Esophagus muscularis mucosa (tissue), 4 donors: ENCODE data around the gene ACVR1B. TPM values are rescaled to one million over a fixed set of nuclear protein-coding genes. Genes with fewer than 3 reads are reported as not detected.
A peak's percentile ranks its signal among the peaks of the same experiment; 100 is the strongest.

Experiments
- DNase-seq: peaks from one replicate; pipeline ENCODE4 v3.0.0-alpha.2; 2017; ENCODE audit errors: extremely low spot score
- H3K27ac ChIP-seq, 4 donors: fragments of 200-600 bp; sonication (generic); replicated peaks in 1 of 4; 1 replicate in 3 of 4; 2 replicates in 1 of 4; pipeline ENCODE4 v1.5.1; 2016 to 2019; ENCODE audit warnings: mild to moderate bottlenecking in 1 of 4
- H3K27me3 ChIP-seq, 4 donors: fragments of 200-600 bp; sonication (generic); one replicate each; pipeline versions ENCODE4 v1.5.1 to v1.6.0; 2016 to 2019
- H3K36me3 ChIP-seq, 4 donors: fragments of 200-600 bp; sonication (generic); one replicate each; pipeline ENCODE4 v1.5.1; 2016 to 2019
- H3K4me1 ChIP-seq, 4 donors: fragments of 200-600 bp; sonication (generic); one replicate each; pipeline ENCODE4 v1.5.1; 2016 to 2019
- H3K4me3 ChIP-seq, 4 donors: fragments of 200-600 bp; sonication (generic); 1 replicate in 2 of 4; 2 replicates in 2 of 4; pipeline ENCODE4 v1.5.1; 2016 to 2019; ENCODE audit warnings: mild to moderate bottlenecking in 4 of 4, moderate library complexity in 1 of 4
- H3K9me3 ChIP-seq, 4 donors: fragments of 200-600 bp; sonication (generic); 1 replicate in 3 of 4; 2 replicates in 1 of 4; pipeline ENCODE4 v1.5.1; 2016 to 2019
- EP300 ChIP-seq: sonication (generic); formaldehyde crosslinking; IDR thresholded peaks from one replicate; pipeline ENCODE4 v1.6.1; 2017; ENCODE audit warnings: antibody characterized with exemption
- POLR2A ChIP-seq: fragments of 450-650 bp; IDR thresholded peaks from one replicate; pipeline ENCODE4 v1.6.1; 2017; ENCODE audit warnings: antibody characterized with exemption, moderate library complexity, mild to moderate bottlenecking, low read depth
- POLR2AphosphoS5 ChIP-seq, 2 donors: sonication (generic); formaldehyde crosslinking; IDR thresholded peaks; one replicate each; pipeline ENCODE4 v1.6.1; 2017; ENCODE audit warnings: antibody characterized with exemption in 2 of 2
- WGBS: methylation state at CpG from one replicate; pipeline ENCODE4 v1.1.5; 2018; 5-methylcytosine and 5-hydroxymethylcytosine counted together
- intact Hi-C: fragments of 100-400 bp; cut with DNase I; formaldehyde crosslinking; loops from one replicate; pipeline ENCODE4 v1.15.1; 2023
- total RNA-seq, 4 donors: library from RNA; depleted of rRNA; stranded (reverse); fragments of >200 nt; gene quantifications; one replicate each; pipeline versions ENCODE4 v1.1.0 to v1.2.1, GENCODE V29; 2016
- TF ChIP-seq, protein P1 (sequence below), 3 experiments: fragments of 200-600 bp in 2 of 3; fragments of 450-650 bp in 1 of 3; sonication (generic) in 2 of 3; IDR thresholded peaks; one replicate each; pipeline ENCODE4 v1.5.1; 2017 to 2019; ENCODE audit warnings: antibody characterized with exemption in 3 of 3, mild to moderate bottlenecking in 2 of 3, moderate library complexity in 1 of 3

ACVR1B gene
- total RNA-seq, 4 donors from 2014 or later: 9.1 to 22.4 (median 13.9) TPM

DNA sequence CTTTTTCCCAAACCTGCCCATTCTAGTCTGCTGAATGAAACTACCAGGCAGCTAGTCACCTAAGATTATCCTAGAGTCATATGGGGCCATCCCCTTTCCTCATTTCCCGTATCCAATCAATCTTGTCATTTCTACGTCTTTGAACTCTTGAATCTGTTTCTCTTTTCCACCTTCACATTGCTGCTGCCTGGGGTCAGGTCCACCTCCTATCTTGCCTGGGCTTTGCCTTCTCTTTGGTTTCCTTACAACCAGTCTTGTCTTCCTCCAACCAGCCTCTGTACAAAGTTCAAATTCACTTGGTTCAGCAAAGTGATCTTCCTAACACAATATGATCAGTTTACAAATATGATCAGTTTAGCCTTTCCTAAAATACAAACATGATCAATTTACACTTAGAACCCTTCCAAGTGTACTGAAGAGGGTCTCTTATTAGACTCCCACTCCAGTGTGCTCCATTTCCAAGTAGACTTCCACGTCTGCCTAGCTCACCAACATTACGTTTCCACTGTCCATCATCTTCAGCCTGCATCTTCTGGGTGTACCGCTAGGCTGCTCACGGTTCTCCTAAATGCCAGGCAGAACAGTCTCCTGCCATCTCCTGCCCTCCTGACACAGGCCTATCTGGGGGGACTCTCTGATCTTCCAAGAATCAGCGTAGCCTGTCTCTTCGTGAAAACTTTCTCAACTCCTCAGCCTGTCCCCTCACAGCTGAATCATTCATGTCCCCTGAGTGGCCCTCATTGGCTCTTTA, 4.1 kb upstream of the ACVR1B start:
- no peak for DNase-seq
- no peak overlapping the region for H3K27ac ChIP-seq
- no peaks in the 10 kb centered on the region for H3K27me3 ChIP-seq
- peaks cover 0 to 16% (median 14%) of the 10 kb centered on the region in 4 donors for H3K9me3 ChIP-seq
- WGBS: 94% methylated on average over 8 of the region's 8 CpGs
- peaks cover 0 to 10% (median 7%) of the 10 kb centered on the region in 4 donors for H3K4me1 ChIP-seq
- no peak overlapping the region for H3K4me3 ChIP-seq
- no peaks in the 10 kb centered on the region for H3K36me3 ChIP-seq
- intact Hi-C loops: no loop called here
- TF ChIP-seq EP300 (no peak), POLR2AphosphoS5 (IDR thresholded peaks at IDR 0.05) (no peak), POLR2A (no peak)
- TF ChIP-seq, protein P1, sequence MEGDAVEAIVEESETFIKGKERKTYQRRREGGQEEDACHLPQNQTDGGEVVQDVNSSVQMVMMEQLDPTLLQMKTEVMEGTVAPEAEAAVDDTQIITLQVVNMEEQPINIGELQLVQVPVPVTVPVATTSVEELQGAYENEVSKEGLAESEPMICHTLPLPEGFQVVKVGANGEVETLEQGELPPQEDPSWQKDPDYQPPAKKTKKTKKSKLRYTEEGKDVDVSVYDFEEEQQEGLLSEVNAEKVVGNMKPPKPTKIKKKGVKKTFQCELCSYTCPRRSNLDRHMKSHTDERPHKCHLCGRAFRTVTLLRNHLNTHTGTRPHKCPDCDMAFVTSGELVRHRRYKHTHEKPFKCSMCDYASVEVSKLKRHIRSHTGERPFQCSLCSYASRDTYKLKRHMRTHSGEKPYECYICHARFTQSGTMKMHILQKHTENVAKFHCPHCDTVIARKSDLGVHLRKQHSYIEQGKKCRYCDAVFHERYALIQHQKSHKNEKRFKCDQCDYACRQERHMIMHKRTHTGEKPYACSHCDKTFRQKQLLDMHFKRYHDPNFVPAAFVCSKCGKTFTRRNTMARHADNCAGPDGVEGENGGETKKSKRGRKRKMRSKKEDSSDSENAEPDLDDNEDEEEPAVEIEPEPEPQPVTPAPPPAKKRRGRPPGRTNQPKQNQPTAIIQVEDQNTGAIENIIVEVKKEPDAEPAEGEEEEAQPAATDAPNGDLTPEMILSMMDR (IDR thresholded peaks at IDR 0.05): no peak

DNA sequence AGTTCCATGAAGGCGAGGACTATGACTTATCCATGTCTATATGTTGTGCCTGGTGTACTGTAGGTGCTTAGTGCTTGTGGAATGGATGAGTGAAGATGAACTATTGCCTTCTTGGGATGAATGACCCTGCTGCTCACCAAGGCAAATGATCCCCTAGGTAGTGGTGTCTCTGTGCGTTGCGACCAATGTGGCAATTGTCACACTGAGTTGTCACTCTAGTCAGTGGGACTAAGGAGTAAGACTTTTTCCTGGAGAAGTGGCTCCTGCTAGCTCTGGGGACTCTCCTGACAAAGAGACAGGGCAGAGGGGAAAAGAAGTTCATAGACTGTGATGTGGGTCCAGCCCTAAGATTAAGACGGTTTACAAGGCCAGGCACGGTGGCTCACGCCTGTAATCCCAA, 3.4 kb upstream of the ACVR1B start:
- Histone ChIP-seq H3K27ac (no peak overlapping the region), H3K4me3 (no peak overlapping the region), H3K9me3 (peaks cover 0 to 16% (median 14%) of the 10 kb centered on the region in 4 donors), H3K27me3 (no peaks in the 10 kb centered on the region), H3K36me3 (no peaks in the 10 kb centered on the region), H3K4me1 (peaks cover 0 to 16% (median 14%) of the 10 kb centered on the region in 4 donors)
- TF ChIP-seq, protein P1 (IDR thresholded peaks at IDR 0.05): no peak
- TF ChIP-seq POLR2A (no peak), EP300 (no peak), POLR2AphosphoS5 (IDR thresholded peaks at IDR 0.05) (no peak)
- intact Hi-C loops: no loop called here
- no peak for DNase-seq
- 95% methylated on average over 6 of the region's 6 CpGs for WGBS

- no peak for TF ChIP-seq EP300
- TF ChIP-seq POLR2AphosphoS5 (IDR thresholded peaks at IDR 0.05): no peak
- TF ChIP-seq POLR2A: no peak
- TF ChIP-seq, protein P1 (IDR thresholded peaks at IDR 0.05): no peak
- DNase-seq: no peak
- intact Hi-C loops: no loop called here
- Histone ChIP-seq H3K9me3 (peaks cover 0 to 9% (median 7%) of the 10 kb centered on the region in 4 donors), H3K27ac (no peak overlapping the region), H3K4me3 (no peak overlapping the region), H3K36me3 (no peaks in the 10 kb centered on the region), H3K27me3 (no peaks in the 10 kb centered on the region), H3K4me1 (peaks cover 13 to 30% (median 28%) of the 10 kb centered on the region in 4 donors)
- 84% methylated on average over 6 of the region's 6 CpGs for WGBS
These were observed 2.0 kb upstream of the ACVR1B start for GRCh38 chr12:51949342-51950030.

DNA sequence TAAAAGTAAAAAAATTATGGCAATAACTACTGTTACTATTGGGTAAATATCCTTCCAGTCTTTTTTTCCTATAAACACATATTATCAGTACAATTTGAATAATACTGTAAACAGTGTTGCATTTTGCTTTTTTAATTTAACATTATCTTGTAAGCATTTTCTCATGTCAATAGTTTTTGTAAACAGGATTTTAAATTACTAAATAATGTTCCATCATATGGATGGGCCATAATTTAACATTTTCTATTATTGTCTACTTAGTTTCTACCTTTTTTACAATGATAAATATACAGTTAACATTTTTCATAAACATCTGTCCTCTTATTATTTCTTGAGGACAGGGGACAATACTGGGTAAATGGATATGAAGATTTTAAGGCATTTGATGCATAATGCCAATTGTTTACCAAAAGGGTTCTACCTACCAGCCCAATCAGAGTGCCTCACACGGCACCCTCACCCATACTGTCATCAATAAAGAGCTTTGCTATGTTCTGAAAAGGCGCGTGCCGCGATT, 759 bp upstream of the ACVR1B start:
- no peaks in the 10 kb centered on the region for H3K9me3 ChIP-seq
- H3K27me3 ChIP-seq: no peaks in the 10 kb centered on the region
- TF ChIP-seq POLR2A (no peak), POLR2AphosphoS5 (IDR thresholded peaks at IDR 0.05) (no peak), EP300 (no peak)
- TF ChIP-seq, protein P1 (IDR thresholded peaks at IDR 0.05): no peak
- peaks cover 17 to 43% (median 40%) of the 10 kb centered on the region in 4 donors for H3K4me1 ChIP-seq
- no peak for DNase-seq
- H3K27ac ChIP-seq: peak overlapping the region; percentile 36 to 71 (median 52)
- 4% methylated on average over 5 of the region's 5 CpGs for WGBS
- intact Hi-C loops: no loop called here
- H3K4me3 ChIP-seq: peak overlapping the region; percentile 74 to 100 (median 96)
- no peaks in the 10 kb centered on the region for H3K36me3 ChIP-seq
